ENCODE measurements around the gene ZFAND2B. TPM values are rescaled to one million over a fixed set of nuclear protein-coding genes. Genes with fewer than 3 reads are reported as not detected.

Gene ZFAND2B
- total and polyA plus RNA-seq, 2 donors from 2014 or later: 44.8 to 72.6 TPM

- Histone ChIP-seq H3K4me1 (ENCODE audit: control insufficient read depth in 2 of 3, insufficient read depth in 2 of 3, low read depth in 1 of 3, low read length in 3 of 3) (peaks cover 0 to 6% (median 0%) of the 10 kb centered on the region in 3 donors), H3K9me3 (ENCODE audit: control insufficient read depth in 2 of 3, insufficient read depth in 1 of 3, low read length in 3 of 3) (no peaks in the 10 kb centered on the region), H3K27ac (ENCODE audit: low read depth in 2 of 2, low read length in 2 of 2) (no peak overlapping the region), H3K27me3 (ENCODE audit: control insufficient read depth, insufficient read depth, low read length) (no peaks in the 10 kb centered on the region), H3K36me3 (ENCODE audit: control insufficient read depth in 2 of 3, insufficient read depth in 3 of 3, low read length in 3 of 3) (peaks cover 2 to 31% (median 16%) of the 10 kb centered on the region in 3 donors), H3K9ac (ENCODE audit: low read length in 3 of 3) (no peak overlapping the region), H3K4me3 (ENCODE audit: low read length in 3 of 3) (no peak overlapping the region)
- DNase-seq: no peak
- no peak for TF ChIP-seq CTCF (IDR thresholded peaks at IDR 0.05; ENCODE audit: borderline replicate concordance, extremely low read depth, insufficient read depth)
- no peak for FAIRE-seq
- intact Hi-C loops (cut with DNase I): no loop called here
Observed at GRCh38 chr2:219213486-219214071, 7.0 kb downstream of the ZFAND2B start.

- Histone ChIP-seq H3K4me1 (ENCODE audit: control insufficient read depth in 2 of 3, insufficient read depth in 2 of 3, low read depth in 1 of 3, low read length in 3 of 3) (peaks cover 0 to 9% (median 2%) of the 10 kb centered on the region in 3 donors), H3K4me3 (ENCODE audit: low read length in 3 of 3) (no peak overlapping the region), H3K27ac (ENCODE audit: low read depth in 2 of 2, low read length in 2 of 2) (no peak overlapping the region), H3K36me3 (ENCODE audit: control insufficient read depth in 2 of 3, insufficient read depth in 3 of 3, low read length in 3 of 3) (peaks cover 2 to 26% (median 10%) of the 10 kb centered on the region in 3 donors), H3K9ac (ENCODE audit: low read length in 3 of 3) (no peak overlapping the region), H3K9me3 (ENCODE audit: control insufficient read depth in 2 of 3, insufficient read depth in 1 of 3, low read length in 3 of 3) (no peaks in the 10 kb centered on the region), H3K27me3 (ENCODE audit: control insufficient read depth, insufficient read depth, low read length) (no peaks in the 10 kb centered on the region)
- FAIRE-seq (no peak), DNase-seq (no peak)
- no peak for TF ChIP-seq CTCF (IDR thresholded peaks at IDR 0.05; ENCODE audit: borderline replicate concordance, extremely low read depth, insufficient read depth)
- intact Hi-C loops (cut with DNase I): no loop called here
Observed at GRCh38 chr2:219214141-219214540, 7.6 kb downstream of the ZFAND2B start.

GRCh38 chr2:219214786-219215185, 8.2 kb downstream of the ZFAND2B start:
- H3K9ac ChIP-seq (ENCODE audit: low read length in 3 of 3): no peak overlapping the region
- H3K27ac ChIP-seq (ENCODE audit: low read depth in 2 of 2, low read length in 2 of 2): no peak overlapping the region
- H3K9me3 ChIP-seq (ENCODE audit: control insufficient read depth in 2 of 3, insufficient read depth in 1 of 3, low read length in 3 of 3): no peaks in the 10 kb centered on the region
- no peak overlapping the region for H3K4me3 ChIP-seq (ENCODE audit: low read length in 3 of 3)
- FAIRE-seq (no peak), DNase-seq (no peak)
- no peak for TF ChIP-seq CTCF (IDR thresholded peaks at IDR 0.05; ENCODE audit: borderline replicate concordance, extremely low read depth, insufficient read depth)
- peaks cover 0 to 15% (median 6%) of the 10 kb centered on the region in 3 donors for H3K4me1 ChIP-seq (ENCODE audit: control insufficient read depth in 2 of 3, insufficient read depth in 2 of 3, low read depth in 1 of 3, low read length in 3 of 3)
- intact Hi-C loops (cut with DNase I): no loop called here
- no peaks in the 10 kb centered on the region for H3K27me3 ChIP-seq (ENCODE audit: control insufficient read depth, insufficient read depth, low read length)
- peaks cover 2 to 21% (median 10%) of the 10 kb centered on the region in 3 donors for H3K36me3 ChIP-seq (ENCODE audit: control insufficient read depth in 2 of 3, insufficient read depth in 3 of 3, low read length in 3 of 3)
